ENCODE measurements around the gene PIK3CG. TPM values are rescaled to one million over a fixed set of nuclear protein-coding genes. Genes with fewer than 3 reads are reported as not detected.
"Not testable (repeated sequence)": the region's sequence is repeated elsewhere in the genome, so short reads cannot be mapped to it uniquely, and the experiment has no call there.

Gene PIK3CG
- total RNA-seq, 2 donors from 2014 or later = 0.11 TPM; not detected in 1

DNA sequence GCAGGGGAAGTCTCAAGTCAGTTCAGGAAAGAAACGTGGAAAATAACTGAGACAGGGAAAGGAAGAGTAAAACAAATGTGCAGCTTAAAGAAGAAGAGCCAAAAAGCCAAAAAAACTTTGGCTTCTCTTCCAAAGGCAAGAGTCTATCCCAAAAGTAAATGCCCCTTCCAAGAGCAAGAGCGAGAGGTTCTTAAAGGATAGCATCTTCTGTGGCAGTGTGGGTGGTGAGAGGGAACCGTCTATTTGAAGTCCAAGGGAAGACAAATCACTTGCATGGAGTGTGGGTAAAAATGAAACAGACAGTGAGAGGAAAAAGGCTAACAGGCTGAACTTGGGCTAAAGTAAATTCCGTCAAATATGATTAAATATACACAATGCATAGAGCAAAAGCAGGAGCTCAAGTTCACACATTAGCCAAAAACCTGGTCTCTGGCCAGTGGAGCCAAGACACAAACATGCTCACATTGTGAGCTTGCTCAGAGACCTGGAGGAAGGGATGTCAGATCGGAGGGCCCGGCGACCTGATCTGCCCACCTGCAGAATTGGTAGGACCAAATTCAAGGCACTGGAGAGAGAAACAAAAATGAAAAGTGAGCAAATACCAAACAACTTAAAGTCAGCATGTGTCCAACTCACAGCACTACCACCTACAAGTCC lies 87.0 kb downstream of the PIK3CG start:
- no peaks in the 10 kb centered on the region for H3K27me3 ChIP-seq (ENCODE audit: control insufficient read depth, insufficient read depth, low read length, poor library complexity, severe bottlenecking)
- no peak for DNase-seq
- 91 to 100% methylated on average over 4 to 7 of the region's 7 CpGs for WGBS, 2 experiments (ENCODE audit: insufficient coverage in 1 of 2, insufficient read length in 1 of 2)
- no peaks in the 10 kb centered on the region for H3K36me3 ChIP-seq (ENCODE audit: control insufficient read depth, insufficient read depth, low read length)
- no peaks in the 10 kb centered on the region for H3K27me3 Mint-ChIP-seq (ENCODE audit: insufficient read depth)
- H3K4me1 ChIP-seq (ENCODE audit: control insufficient read depth, insufficient read depth, low read length) = no peaks in the 10 kb centered on the region
- no peaks in the 10 kb centered on the region for H3K9me3 ChIP-seq (ENCODE audit: control insufficient read depth, low read length)
- no peak overlapping the region for H3K4me3 Mint-ChIP-seq
- no peak overlapping the region for H3K27ac ChIP-seq (ENCODE audit: low read depth, low read length)
- H3K36me3 Mint-ChIP-seq (ENCODE audit: low read depth) = no peaks in the 10 kb centered on the region
- no peak overlapping the region for H3K9ac ChIP-seq (ENCODE audit: extremely low read depth, low read length, poor library complexity, severe bottlenecking)
- TF ChIP-seq, protein P1, sequence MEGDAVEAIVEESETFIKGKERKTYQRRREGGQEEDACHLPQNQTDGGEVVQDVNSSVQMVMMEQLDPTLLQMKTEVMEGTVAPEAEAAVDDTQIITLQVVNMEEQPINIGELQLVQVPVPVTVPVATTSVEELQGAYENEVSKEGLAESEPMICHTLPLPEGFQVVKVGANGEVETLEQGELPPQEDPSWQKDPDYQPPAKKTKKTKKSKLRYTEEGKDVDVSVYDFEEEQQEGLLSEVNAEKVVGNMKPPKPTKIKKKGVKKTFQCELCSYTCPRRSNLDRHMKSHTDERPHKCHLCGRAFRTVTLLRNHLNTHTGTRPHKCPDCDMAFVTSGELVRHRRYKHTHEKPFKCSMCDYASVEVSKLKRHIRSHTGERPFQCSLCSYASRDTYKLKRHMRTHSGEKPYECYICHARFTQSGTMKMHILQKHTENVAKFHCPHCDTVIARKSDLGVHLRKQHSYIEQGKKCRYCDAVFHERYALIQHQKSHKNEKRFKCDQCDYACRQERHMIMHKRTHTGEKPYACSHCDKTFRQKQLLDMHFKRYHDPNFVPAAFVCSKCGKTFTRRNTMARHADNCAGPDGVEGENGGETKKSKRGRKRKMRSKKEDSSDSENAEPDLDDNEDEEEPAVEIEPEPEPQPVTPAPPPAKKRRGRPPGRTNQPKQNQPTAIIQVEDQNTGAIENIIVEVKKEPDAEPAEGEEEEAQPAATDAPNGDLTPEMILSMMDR (conservative IDR thresholded peaks at IDR 0.05) = no peak
- no peak overlapping the region for H3K27ac Mint-ChIP-seq
- peaks cover 7% of the 10 kb centered on the region for H3K4me1 Mint-ChIP-seq
- H3K9me3 Mint-ChIP-seq = no peaks in the 10 kb centered on the region
- H3K4me3 ChIP-seq (ENCODE audit: low read length) = no peak overlapping the region

DNA sequence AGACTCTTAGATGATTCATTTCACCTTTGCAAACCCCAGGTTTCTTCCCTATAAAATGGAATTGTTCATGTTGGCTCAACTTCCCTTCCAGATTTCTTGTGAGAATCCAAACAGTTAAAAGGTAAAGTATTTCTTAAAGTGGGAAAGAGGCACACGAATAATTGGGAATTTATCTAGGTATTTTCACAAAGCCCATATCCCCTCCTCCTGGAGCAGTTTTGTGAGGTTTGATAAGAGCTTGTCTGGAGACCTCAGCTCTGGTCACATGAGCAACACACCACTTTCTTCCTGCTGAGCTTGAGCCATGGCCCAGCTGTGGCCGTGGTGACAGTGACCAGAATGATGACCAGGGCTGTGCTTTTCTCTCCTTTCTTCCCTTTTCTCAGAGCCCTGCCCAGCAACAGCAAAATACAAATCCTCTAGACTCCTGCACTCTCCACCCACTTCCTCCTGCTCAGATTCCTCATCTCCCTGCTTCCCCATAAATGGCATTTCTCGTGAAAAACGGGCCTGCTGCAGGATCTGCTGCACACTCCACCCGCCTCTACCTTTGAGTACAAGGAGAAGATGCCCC lies 87.7 kb downstream of the PIK3CG start:
- H3K27me3 Mint-ChIP-seq (ENCODE audit: insufficient read depth) = no peaks in the 10 kb centered on the region
- H3K9me3 ChIP-seq (ENCODE audit: control insufficient read depth, low read length) = no peaks in the 10 kb centered on the region
- DNase-seq = peak; percentile 49
- no peak overlapping the region for H3K9ac ChIP-seq (ENCODE audit: extremely low read depth, low read length, poor library complexity, severe bottlenecking)
- no peak overlapping the region for H3K27ac ChIP-seq (ENCODE audit: low read depth, low read length)
- no peak overlapping the region for H3K27ac Mint-ChIP-seq
- no peak overlapping the region for H3K4me3 ChIP-seq (ENCODE audit: low read length)
- no peaks in the 10 kb centered on the region for H3K9me3 Mint-ChIP-seq
- no peaks in the 10 kb centered on the region for H3K36me3 Mint-ChIP-seq (ENCODE audit: low read depth)
- TF ChIP-seq, protein P1 (conservative IDR thresholded peaks at IDR 0.05) = no peak
- WGBS, 2 experiments (ENCODE audit: insufficient coverage in 1 of 2, insufficient read length in 1 of 2) = 86% methylated on average over 5 of the region's 5 CpGs; no CpG with 5 or more reads in 1 of the 2 experiments
- peaks cover 7% of the 10 kb centered on the region for H3K4me1 Mint-ChIP-seq
- no peak overlapping the region for H3K4me3 Mint-ChIP-seq
- H3K36me3 ChIP-seq (ENCODE audit: control insufficient read depth, insufficient read depth, low read length) = no peaks in the 10 kb centered on the region
- H3K4me1 ChIP-seq (ENCODE audit: control insufficient read depth, insufficient read depth, low read length) = no peaks in the 10 kb centered on the region
- H3K27me3 ChIP-seq (ENCODE audit: control insufficient read depth, insufficient read depth, low read length, poor library complexity, severe bottlenecking) = no peaks in the 10 kb centered on the region

DNA sequence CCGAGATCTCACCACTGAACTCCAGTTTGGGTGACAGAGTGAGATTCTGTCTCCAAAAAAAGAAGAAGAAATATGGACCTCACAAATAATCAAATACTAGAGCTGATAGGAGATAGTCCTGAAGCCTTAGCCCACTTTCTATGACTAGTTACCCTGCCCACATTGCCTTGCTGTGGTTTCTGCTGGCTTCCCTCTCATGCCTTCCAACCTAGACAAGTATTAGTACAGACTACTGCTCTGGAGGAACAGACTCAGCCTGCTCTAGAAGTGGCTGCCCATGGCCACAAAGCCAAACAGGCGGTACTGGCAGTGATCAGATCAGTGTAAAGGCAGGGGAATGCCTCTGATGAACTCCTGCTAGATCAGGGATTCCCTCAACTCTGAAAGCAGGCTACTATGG lies 89.8 kb downstream of the PIK3CG start:
- TF ChIP-seq, protein P1 (conservative IDR thresholded peaks at IDR 0.05) = no peak
- Histone ChIP-seq H3K36me3 (ENCODE audit: control insufficient read depth, insufficient read depth, low read length) (no peaks in the 10 kb centered on the region), H3K27me3 (ENCODE audit: control insufficient read depth, insufficient read depth, low read length, poor library complexity, severe bottlenecking) (no peaks in the 10 kb centered on the region), H3K4me3 (ENCODE audit: low read length) (no peak overlapping the region), H3K9me3 (ENCODE audit: control insufficient read depth, low read length) (no peaks in the 10 kb centered on the region), H3K4me1 (ENCODE audit: control insufficient read depth, insufficient read depth, low read length) (no peaks in the 10 kb centered on the region), H3K9ac (ENCODE audit: extremely low read depth, low read length, poor library complexity, severe bottlenecking) (no peak overlapping the region), H3K27ac (ENCODE audit: low read depth, low read length) (no peak overlapping the region)
- WGBS, 2 experiments (ENCODE audit: insufficient coverage in 1 of 2, insufficient read length in 1 of 2) = 73 to 83% methylated on average over 2 of the region's 2 CpGs
- Mint-ChIP-seq H3K36me3 (ENCODE audit: low read depth) (no peaks in the 10 kb centered on the region), H3K27me3 (ENCODE audit: insufficient read depth) (no peaks in the 10 kb centered on the region), H3K4me1 (peaks cover 6% of the 10 kb centered on the region), H3K9me3 (no peaks in the 10 kb centered on the region), H3K27ac (no peak overlapping the region), H3K4me3 (no peak overlapping the region)
- no peak for DNase-seq

DNA sequence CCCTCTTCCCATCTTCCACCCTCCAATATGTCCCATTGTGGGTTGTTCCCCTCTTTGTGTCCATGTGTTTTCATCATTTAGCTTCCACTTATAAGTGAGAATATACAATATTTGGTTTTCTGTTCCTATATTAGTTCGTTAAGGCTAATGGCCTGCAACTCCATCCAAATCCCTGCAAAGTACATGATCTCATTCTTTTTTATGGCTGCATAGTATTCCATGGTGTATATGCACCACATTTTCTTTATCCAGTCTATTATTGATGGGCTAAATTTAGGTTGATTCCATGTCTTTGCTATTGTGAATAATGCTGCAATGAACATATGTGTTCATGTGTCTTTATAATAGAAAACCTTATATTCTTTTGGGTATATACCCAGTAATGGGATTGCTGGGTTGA lies 90.8 kb downstream of the PIK3CG start:
- not testable (repeated sequence) for H3K4me1 Mint-ChIP-seq; H3K9me3 ChIP-seq (ENCODE audit: control insufficient read depth, low read length); H3K9ac ChIP-seq (ENCODE audit: extremely low read depth, low read length, poor library complexity, severe bottlenecking); H3K4me3 Mint-ChIP-seq; H3K27me3 Mint-ChIP-seq (ENCODE audit: insufficient read depth); H3K9me3 Mint-ChIP-seq; H3K4me1 ChIP-seq (ENCODE audit: control insufficient read depth, insufficient read depth, low read length); H3K27me3 ChIP-seq (ENCODE audit: control insufficient read depth, insufficient read depth, low read length, poor library complexity, severe bottlenecking); H3K36me3 Mint-ChIP-seq (ENCODE audit: low read depth); H3K4me3 ChIP-seq (ENCODE audit: low read length); DNase-seq; H3K27ac ChIP-seq (ENCODE audit: low read depth, low read length); H3K27ac Mint-ChIP-seq; H3K36me3 ChIP-seq (ENCODE audit: control insufficient read depth, insufficient read depth, low read length)
- WGBS, 2 experiments (ENCODE audit: insufficient coverage in 1 of 2, insufficient read length in 1 of 2) = 100% methylated on average over 1 of the region's 1 CpG; no CpG with 5 or more reads in 1 of the 2 experiments

All from endodermal cell (in vitro differentiated cells).